GM21526 (cell line): ENCODE results near the gene RIN1.
"Not testable (repeated sequence)": the region's sequence is repeated elsewhere in the genome, so short reads cannot be mapped to it uniquely, and the experiment has no call there.

Experiments used
- ATAC-seq: cut with Tn5 transposase; IDR thresholded peaks from one replicate; pipeline ENCODE4 v1.9.1; 2021; ENCODE audit warnings: moderate library complexity; ENCODE audit not compliant: unreplicated experiment, low FRiP score

RIN1 gene

GRCh38 chr11:66361502-66361941, 25.3 kb upstream of the RIN1 start:
- ATAC-seq: no peak

GRCh38 chr11:66360406-66361073, 24.3 kb upstream of the RIN1 start:
- no peak for ATAC-seq

- no peak for ATAC-seq
Measured at GRCh38 chr11:66359662-66360087, 23.4 kb upstream of the RIN1 start.

- not testable (repeated sequence) for ATAC-seq
Measured at GRCh38 chr11:66350560-66351235, 14.5 kb upstream of the RIN1 start.

- ATAC-seq: no peak
Measured at GRCh38 chr11:66349084-66349386, 12.8 kb upstream of the RIN1 start.

GRCh38 chr11:66347425-66348276, 11.4 kb upstream of the RIN1 start, which contains the start of gene B4GAT1:
TSS of gene B4GAT1 (minus strand) at chr11:66347629. CDS start at chr11:66347545, 84 bp downstream.
- ATAC-seq: no peak

- no peak for ATAC-seq
Measured at GRCh38 chr11:66346476-66347424, 10.5 kb upstream of the RIN1 start.

GRCh38 chr11:66345316-66345649, 9.0 kb upstream of the RIN1 start:
- peak; percentile 6 for ATAC-seq

GRCh38 chr11:66344550-66345315, 8.5 kb upstream of the RIN1 start, which contains the start of gene BRMS1:
TSS of gene BRMS1 (minus strand) at chr11:66345104. CDS start at chr11:66342234, 2,870 bp downstream.
- ATAC-seq: peak; percentile 58

- no peak for ATAC-seq
Measured at GRCh38 chr11:66343176-66343575, 6.9 kb upstream of the RIN1 start.

GRCh38 chr11:66341502-66342126, 5.4 kb upstream of the RIN1 start:
- ATAC-seq: no peak

GRCh38 chr11:66340596-66341501, 4.6 kb upstream of the RIN1 start:
- ATAC-seq: no peak

- ATAC-seq: no peak
Measured at GRCh38 chr11:66339686-66340483, 3.7 kb upstream of the RIN1 start.

GRCh38 chr11:66339162-66339675, 3.0 kb upstream of the RIN1 start:
- ATAC-seq: no peak

GRCh38 chr11:66338276-66339161, 2.3 kb upstream of the RIN1 start:
- ATAC-seq: no peak
